COLO829 (cell line): Measurements from ENCODE around the gene LRRC2.
"Not testable (repeated sequence)": the region's sequence is repeated elsewhere in the genome, so short reads cannot be mapped to it uniquely, and the experiment has no call there.

ENCODE experiments used
- DNase-seq: peaks from one replicate; pipeline ENCODE4 v3.0.0; 2012; ENCODE audit warnings: low spot score

Gene LRRC2

DNA sequence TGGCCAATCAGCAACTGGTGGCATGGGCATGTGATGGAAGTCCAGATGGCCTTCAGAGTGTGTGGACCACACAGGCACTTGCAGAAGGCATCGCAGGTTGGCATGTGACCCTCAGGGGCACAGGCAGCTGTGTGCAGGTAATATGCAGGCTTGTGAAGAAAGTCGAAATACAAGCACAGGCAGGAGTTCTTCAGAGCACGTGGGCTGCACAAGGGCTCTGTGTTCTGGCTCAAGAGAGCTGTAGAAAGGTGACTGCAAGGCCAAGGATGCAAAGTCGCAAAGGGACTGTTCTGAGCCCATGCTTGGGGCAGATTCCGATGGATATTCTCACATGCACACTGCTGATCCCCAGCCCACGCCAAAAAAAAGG is 8.3 kb downstream of the LRRC2 start:
- no peak for DNase-seq

DNA sequence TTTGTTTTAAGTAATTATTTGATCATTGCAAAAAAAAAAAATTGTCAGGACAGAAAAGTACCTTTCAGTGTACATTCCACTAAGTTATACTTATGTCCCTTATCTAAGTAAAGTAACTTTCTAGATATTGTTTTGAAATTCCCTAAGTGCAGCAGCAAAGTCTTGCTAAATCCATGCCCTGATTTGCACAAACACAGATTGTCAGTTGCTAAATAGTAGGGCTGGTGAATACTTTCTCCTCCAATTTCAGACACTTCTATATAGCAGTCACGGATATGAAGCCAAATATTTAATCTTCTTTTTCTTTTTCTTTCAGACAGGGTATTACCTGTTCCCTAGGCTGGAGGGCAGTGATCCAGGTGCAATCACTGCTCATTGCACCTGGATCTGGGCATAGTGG is 12.9 kb downstream of the LRRC2 start:
- no peak for DNase-seq

DNA sequence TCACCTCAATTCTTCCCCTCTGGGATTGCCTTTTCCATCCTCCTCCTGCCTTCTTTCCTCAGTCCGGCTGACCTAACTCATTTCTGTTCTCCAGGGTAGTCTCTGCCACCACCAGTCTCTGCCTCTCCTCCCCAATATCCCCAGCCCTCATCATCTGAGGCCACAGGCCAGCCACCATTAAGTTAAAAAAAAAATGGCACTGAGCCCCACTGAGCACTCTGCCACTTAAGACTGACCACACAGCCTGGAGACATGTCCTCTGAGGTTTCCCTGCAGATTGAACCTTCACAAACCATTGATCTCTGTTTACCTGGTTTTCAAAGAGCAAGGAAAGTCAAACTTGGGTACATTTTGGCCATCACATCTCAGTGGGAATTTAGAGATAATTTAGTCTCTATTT is 13.6 kb downstream of the LRRC2 start:
- no peak for DNase-seq

DNA sequence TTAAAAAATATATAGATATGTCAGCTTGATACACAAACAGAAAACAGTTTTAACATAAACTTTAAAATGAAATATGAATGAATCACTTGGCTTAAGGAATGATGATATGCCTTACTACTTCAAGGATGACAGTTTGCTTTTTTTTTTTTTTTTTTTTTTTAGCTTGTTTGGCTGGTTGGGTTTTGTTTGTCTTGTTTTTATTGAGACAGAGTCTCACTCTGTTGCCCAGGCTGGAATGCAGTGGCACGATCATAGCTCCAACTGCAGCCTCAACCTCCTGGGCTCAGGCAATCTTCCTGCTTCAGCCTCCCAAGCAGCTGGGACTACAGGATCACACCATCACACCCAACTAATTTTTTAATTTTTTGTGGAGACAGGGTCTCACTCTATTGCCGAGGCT is 14.5 kb downstream of the LRRC2 start:
- DNase-seq = no peak

DNA sequence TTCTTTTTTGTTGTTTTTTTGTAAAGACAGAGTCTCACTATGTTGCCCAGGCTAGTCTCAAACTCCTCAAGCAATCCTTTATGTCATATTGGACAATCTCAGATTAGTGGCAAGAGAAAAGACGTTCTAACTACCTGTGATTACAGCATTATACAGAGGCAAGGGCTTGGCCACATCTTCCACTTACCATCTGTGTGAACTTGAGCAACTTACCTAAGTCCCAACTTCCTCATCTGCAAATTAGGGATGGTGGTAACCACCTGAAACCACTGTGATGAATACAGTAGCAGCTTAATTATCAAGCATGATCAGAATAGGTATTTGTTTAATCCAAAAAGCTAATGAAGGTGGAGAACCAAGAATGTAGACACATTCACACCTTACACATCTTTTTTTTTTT is 16.1 kb downstream of the LRRC2 start:
- DNase-seq = no peak

DNA sequence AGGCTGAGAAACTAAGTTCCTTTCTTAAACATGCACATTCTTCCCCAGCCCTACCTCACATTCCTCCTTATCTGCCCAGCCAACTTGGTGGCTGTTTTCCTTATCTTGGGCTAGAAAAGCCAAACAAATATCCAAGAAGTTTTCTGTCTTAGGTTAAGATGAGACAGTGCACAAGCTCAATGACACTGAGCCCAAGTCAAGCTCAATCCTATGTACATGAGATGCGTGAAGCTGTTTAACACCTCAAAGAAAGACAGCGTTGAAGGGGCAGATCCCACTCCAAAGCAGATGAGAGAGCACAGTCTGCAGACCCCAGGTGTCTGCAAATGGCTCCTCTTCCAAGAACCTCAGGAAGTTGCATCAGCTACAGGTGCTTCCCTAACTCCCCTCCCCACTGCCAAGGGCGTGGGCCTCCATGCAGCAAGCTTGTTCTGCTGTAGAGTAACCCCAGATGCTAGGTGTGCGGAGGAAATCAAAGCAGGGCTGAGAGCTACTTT is 16.6 kb downstream of the LRRC2 start:
- no peak for DNase-seq

DNA sequence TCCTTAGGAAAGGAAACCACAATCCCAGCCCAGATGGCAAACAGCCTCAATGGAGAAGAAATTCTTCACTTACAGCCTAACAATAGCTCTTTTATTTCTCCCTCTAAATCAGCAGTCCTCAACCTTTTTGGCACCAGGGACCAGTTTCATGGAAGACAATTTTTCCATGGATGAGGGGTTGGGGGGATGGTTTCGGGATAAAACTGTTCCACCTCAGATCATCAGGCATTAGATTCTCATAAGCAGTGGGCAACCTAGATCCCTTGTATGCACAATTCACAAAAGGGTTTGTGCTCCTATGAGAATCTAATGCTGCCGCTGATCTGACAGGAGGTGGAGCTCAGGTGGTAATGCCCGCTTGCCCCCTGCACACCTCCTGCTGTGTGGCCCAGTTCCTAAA is 17.5 kb downstream of the LRRC2 start:
- not testable (repeated sequence) for DNase-seq

DNA sequence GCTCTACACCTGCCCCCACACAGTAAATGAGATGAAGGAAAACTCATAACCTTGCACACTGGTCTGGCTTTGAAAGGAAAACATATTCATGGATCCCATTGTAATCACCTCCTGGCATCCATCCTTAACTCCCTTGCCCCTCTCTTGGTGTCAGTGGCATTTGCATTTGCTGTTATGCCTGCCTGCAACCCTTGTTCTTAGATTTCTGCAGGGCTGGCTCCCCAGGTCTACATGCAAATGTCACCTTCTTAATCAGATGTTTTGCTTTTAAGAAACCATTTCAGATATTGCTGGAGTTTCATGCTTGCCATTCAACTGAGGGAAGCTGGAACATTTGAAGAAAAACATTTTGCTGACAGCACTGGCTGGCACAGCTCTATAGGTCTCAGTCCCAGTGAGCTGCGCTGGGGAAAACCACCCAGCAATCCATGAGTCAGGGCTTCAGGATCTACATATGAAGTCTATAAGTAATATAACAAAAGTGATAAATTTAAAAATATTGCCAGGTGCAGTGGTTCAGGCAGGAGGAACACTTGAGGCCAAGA is 19.1 kb downstream of the LRRC2 start:
- no peak for DNase-seq

DNA sequence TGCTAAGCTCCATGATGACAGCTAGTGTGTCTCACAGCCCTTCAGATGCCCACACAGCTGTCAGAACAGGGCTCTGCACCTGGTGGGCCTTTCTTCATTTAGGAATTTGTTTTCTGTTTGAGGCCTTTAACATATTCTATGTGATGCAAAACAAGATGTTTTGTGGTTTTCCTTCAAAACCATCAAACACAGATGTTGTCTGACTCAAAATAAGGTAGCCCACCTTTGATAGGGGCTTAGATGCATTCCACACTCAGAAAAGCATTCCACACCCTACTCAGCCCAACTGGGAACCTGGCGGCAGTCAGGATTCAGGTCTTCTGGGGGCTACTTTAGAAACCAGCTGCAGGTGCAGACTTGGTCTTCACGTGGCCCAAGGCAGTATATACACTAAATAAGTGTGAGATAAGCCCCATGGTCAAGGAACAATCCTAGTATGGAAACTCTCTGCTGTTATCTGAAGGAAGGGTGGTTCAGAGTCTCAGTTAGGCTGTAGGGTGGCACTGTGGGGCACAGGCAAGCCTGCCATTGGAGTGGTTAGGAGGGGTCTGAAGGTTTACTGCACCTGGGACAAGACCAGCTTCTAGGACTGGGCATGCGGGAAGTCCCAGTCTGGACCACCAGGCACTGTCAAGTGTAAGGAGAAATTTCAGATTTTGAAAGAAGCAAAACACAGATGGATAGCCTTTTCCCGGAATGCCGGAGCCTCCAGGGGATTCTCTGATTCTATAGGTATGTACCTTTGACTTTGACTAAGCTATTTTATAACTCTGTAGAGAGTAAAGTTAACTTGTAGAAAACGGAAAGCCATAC is 20.1 kb downstream of the LRRC2 start:
- no peak for DNase-seq

DNA sequence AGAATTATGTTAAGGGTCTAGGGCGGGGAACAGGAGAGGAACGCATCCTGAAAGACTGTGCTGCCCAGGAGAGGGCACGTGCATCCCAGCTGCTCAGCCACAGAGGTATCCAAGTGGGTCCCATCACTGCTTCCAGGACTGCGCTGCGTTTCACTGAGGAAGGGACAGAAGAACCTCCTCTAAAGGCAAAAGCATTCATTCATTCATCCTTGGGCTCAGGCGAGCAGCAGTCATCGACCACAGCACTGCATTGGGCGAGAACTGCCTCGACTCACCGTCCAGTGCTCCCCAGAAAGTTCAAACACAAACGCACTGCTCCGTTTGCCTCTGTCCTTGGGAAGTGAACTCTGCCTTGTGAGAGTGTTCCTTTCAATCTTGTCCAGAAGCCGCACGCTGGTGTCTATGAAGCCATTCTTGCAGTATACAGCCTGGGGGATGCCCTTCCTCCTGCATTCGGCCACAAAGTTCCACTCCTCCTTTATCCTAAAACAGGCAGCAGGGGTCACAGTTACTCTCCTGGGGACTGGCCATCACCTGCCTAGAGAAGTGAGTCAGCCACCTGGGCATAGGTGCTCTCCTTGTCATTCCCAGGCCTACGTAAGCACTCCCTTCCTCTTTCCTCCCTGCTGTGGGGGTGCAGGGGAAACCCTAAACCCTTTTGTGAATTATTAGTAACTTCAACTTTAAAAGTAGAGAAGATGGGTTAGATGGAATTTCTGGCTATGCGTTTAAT is 21.2 kb downstream of the LRRC2 start:
- no peak for DNase-seq

DNA sequence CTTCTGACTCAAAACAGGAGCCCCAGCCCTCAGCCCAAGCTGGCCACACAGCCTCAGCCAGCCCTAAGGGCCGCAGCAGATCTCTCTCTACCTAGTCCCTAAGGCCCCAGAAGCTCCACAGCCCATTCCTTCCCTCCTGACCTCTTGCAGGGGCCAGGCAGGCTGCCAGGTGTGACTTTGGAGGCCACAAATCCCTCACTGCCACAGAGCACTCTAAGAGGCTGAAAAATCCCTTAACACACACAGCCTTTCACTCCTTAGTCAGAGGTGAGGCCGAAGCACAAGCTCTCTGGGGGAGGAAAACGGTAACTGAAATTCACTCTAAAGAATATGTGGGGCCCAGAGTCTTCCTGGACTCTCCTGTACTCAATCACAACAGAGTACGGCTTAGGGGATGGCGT is 23.3 kb downstream of the LRRC2 start:
- DNase-seq = no peak

DNA sequence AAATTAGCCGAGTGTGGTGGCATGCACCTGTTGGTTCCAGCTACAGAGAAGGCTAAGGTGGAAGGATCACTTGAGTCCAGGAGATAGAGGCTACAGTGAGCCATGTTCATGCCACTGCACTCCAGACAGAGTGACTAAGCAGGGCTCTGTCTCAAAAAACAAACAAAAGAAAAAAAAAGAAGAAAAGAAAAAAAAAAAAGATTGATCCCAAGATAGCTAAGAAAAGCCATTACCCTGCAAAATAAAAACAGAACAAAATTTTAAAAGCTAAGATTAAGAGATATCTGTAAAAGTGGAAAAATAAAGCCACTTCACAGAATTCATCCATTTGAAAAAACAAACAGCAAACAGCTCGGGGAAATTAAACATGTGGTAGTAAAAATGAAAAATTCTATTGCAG is 23.8 kb downstream of the LRRC2 start:
- no peak for DNase-seq

DNA sequence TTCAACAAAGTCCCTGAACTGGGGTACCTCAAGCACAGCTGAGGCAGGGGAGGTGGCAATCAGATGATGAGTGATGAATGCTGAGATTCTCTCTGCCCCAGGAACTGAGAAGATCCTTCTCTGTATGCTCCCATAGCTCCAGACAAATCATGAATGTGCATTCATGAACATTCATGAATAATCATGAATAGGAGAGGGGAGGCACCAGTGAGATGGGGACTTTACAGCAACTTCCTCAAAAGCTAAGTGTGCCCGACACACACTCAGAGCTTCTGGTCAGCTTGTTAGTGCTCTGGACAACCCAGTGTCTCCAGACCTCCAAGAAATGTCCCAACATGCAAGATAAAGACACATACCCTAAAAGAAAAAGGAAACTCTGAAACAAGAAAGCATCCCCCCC is 24.3 kb downstream of the LRRC2 start:
- DNase-seq = no peak

DNA sequence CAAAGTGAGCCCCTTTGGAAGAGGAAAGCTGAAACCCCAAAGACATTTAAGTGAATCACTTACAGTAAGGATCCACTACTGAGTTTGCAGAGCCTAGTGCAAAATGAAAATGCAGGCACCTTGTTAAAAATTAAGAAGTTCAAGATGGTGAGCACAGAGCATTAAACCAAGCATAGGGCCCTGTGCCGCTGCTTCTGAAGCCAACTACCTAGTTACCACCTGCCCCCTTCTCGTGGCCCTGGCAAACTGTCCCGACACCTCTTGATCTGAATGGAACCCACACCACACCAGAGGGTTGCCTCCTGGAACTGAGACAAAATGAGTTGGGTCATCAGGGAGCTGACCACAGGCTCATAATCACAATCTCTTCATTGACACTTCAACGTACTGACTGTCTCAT is 25.6 kb downstream of the LRRC2 start:
- no peak for DNase-seq

DNA sequence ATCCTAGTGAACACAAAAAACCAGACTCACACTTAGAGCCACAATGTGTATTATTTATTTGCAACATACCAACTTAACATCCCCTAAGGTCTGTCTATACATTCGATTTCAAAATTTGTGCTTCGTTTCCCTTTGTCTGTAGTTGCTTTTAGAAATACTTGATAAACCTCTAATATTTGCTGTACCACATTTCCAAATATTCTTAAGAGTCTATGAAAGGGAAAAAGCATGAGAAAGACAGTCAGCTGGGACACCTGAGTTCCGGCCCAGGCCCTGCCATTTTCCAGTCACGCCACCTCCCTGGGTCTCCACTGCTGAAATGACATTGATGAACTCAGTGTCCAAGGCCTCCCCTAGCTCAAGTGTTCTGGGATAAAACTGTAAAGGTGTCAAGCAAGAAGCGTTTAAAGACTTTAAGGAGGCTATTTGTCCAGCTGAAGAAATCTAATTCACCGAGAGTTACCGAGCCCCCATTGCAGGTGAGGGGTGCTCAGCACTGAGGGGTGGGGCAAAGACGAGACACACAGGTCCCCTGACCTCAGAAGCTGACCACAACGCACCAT is 26.6 kb downstream of the LRRC2 start:
- no peak for DNase-seq

DNA sequence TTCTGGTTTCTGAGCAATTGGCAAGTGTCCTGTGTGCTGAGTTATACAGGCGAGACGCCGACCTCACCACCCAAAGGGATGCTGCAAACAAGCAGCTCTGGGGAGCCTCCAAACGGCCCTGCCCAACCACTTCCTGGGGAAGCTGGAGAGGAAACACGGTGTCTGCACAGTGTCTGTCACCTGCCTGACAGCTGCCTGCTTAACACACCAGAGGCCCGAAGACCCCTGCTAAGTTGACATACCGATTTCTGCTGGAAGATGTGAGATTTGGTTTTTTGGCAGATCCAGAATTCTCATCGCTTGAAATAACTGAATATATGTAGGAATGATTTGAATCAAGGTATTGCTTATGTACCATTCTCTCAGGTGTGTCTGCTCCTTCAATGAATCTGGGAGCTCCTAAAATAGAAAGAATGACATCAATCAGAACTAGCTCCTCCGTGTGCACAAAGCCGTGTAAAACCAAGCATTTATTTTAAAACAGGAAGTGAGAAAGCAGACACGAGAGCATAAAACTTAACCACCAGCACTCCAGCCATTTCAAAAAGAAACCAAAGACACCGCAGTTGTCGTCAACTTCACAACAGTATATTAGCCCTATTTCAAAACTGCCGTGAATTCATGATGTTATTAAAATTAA is 27.2 kb downstream of the LRRC2 start:
- DNase-seq = no peak

DNA sequence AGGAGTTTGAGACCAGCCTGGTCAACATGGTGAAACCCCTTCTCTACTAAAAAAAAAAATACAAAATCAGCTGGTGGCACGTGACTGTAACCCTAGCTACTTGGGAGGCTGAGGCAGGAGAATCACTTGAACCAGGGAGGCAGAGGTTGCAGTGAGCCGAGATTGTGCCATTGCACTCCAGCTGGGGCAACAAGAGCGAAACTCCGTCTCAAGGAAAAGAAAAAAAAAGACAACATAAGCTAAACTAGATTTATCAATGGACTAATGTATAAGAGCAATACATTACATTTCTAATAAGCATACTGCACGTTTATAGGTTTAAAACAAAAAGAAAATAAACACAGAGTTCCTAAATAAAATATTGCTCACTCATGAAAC is 27.7 kb downstream of the LRRC2 start:
- DNase-seq = not testable (repeated sequence)

DNA sequence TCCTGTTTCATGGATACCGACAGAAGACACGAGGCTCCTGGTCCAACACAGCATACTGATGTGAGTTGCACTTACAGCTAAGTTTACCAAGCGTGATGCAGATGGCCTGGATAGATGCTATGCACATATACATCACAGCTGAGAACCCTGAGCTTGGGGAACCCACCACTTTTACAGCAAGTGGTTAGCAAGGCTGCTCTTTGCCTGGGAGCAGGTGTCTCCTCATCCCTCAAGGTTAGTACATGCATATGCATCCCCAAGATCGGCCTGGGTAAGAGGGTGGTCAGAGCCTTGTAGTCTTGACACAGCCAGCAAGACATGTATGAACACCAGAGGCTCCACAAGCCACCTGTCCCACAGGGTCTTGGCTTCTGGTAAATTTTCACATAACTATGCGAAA is 28.3 kb downstream of the LRRC2 start:
- no peak for DNase-seq

DNA sequence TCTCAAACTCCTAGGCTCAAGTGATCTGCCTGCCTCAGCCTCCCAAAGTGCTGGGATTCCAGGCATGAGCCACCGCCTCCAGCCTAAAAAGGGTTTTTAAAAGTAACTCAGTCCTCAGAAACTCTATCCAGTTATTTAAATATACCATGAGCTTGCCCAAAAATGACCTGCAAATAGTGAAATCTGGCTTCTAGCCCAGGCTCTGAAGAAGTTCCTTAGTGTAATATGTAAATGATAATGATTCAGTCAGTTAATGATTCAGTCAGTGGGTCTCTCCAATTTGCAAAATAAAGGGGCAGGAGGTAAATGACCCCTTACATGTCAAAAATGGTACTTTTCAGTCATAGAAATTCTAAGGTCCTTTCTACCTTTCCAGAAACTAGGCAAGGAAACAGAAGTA is 28.8 kb downstream of the LRRC2 start:
- no peak for DNase-seq

DNA sequence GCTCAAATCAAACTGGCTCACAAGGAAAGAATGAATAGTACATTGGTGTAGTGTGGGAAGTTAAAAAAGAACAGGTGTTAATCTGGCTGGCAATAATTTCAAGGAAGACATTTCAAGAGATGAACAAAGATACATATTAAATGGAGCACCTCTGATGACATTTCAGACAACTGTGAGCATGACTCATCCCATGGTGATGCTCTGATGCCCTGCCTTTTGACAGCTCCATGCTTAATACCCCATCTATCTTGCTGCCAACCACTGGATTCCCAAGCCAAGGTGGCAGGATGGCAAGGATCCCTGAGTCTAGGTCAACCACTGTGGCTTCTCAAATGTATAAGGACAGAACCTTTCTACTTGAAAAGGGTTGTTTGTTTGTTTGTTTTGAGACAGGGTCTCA is 29.3 kb downstream of the LRRC2 start:
- DNase-seq = no peak

DNA sequence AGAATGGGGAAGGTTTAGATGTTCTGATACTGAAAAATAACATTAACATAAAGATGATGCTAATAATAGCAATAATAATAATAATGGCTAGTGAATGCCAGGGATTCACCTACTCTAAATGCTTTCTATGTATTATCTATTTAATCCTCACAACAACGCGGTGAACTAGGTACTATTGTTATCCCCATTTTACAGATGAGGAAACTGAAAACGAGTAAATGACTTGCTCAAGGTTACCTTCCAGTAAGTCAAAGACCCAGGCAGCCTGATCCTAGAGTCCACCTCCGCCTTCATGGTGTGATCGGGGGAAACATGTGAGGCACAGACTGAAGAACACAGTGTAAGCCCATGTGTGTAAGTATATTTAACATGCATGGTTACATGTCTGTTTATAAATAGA is 30.4 kb downstream of the LRRC2 start:
- DNase-seq = no peak

DNA sequence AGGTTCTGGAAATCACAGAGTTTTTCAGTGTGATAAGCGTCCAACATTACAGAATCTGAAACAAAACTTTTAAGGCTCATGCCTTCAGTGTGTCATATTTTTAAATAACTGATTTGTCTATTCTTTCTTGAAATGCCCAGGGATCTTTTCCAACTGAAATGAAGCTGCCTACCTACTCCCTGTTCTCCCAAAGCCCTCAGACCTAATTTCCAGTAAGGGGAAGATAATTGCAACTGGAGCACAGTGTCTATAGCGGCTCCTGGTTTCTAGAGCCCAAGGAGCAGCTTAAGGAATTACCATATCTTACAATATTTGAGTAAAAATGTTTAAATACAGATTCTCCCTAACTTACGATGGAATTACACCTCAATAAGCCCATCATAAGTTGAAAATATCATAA is 33.0 kb downstream of the LRRC2 start:
- no peak for DNase-seq

DNA sequence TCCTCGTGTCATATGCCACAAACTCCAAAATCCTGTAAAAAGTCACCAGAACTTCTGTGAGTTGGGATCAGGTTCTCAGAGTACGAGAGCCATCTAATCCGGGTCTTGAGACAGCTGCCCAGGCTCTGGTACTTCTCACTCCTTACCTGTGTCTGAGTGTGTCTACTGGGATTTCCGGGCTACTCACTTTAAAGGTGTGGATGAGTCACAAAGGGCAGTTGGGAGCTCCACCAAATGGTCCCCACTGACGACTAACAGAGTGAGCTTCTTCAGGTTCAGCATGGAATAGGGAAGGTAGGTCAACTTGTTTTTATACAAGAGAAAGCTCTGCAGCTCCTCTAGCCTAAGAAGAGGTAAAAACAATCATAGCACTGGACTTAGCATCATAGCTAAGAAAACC is 38.9 kb downstream of the LRRC2 start:
- no peak for DNase-seq
